IPS-NIHi11 (cell line): ENCODE measurements around the gene CCDC142.
"Not testable (repeated sequence)": the region's sequence is repeated elsewhere in the genome, so short reads cannot be mapped to it uniquely, and the experiment has no call there.

Experiments
- DNase-seq: peaks from one replicate; pipeline ENCODE4 v3.0.0; 2012; ENCODE audit warnings: mixed read lengths, low spot score

The CCDC142 gene

GRCh38 chr2:74442483-74443297, 40.1 kb downstream of the CCDC142 start:
- not testable (repeated sequence) for DNase-seq

DNA sequence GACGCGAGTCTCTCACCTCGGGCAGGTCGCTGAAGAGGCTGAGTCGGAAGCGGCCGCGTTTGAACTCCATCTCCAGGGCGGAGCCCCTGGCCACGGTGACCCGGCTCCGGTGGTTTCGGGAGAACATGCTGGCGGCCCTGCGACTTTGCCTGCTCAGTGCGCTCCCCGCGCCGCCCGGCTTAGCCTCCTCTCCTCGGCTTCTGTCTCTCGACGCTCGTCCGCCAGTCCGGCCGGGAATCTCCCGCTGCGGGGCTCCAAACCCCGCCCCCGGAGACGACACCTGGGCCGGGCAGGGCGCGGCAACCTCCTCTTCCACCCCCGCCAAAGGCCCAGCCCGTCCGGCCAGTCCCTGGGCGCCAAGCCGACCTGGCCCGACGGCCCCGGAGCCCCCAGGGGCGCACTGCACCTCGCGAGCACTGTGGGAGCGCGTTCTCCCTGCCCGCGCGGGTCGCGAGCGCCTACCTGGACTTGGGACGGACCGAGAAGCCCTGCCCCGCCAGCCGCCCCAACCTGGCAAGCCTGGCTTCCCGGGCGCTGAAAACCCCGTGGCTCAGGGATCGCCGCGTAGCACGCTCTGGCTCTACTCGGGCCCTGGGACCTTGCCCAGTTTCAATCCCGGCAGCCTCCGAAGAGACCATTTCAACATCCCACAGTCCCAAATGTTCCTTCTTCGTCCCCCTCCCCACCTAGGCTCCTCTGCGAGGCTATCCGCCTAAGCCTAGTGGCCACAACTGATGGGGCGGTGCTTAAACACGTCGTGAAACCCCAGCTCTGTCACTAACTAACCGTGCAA, 40.9 kb downstream of the CCDC142 start, which contains the start of gene RTKN:
TSS of gene RTKN (minus strand) at position 248 of the 793 bp plus-strand sequence. CDS start at position 127, 121 bp downstream.
- DNase-seq, result peak; percentile 86

GRCh38 chr2:74441170-74441689, 41.6 kb downstream of the CCDC142 start:
- DNase-seq, result no peak

GRCh38 chr2:74440378-74441169, 42.2 kb downstream of the CCDC142 start:
- DNase-seq, result peak; percentile 100

- no peak for DNase-seq
Observed at GRCh38 chr2:74439803-74440377, 42.9 kb downstream of the CCDC142 start.

- DNase-seq, result no peak
Observed at GRCh38 chr2:74439373-74439772, 43.4 kb downstream of the CCDC142 start.

DNA sequence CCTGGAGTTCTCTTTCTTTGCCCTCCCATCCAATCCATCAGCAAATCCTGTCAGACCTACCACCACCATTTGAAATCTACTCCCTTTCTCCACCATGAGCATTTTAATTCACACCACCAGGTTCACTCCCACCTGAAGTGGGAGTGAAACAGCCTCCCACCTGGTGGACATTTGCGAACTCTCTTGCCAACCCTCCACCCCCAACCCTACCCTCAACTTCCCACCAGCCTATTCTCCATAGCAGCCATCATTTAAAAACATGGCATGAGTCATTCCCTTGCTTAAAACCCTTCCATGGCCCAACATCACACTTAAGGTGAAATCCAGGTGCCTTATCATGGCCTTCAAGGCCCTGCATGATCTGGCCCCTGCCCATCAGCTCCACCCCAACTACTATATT, 44.5 kb downstream of the CCDC142 start:
- no peak for DNase-seq

- DNase-seq, result peak; percentile 41
Observed at GRCh38 chr2:74436848-74437695, 45.7 kb downstream of the CCDC142 start.

DNA sequence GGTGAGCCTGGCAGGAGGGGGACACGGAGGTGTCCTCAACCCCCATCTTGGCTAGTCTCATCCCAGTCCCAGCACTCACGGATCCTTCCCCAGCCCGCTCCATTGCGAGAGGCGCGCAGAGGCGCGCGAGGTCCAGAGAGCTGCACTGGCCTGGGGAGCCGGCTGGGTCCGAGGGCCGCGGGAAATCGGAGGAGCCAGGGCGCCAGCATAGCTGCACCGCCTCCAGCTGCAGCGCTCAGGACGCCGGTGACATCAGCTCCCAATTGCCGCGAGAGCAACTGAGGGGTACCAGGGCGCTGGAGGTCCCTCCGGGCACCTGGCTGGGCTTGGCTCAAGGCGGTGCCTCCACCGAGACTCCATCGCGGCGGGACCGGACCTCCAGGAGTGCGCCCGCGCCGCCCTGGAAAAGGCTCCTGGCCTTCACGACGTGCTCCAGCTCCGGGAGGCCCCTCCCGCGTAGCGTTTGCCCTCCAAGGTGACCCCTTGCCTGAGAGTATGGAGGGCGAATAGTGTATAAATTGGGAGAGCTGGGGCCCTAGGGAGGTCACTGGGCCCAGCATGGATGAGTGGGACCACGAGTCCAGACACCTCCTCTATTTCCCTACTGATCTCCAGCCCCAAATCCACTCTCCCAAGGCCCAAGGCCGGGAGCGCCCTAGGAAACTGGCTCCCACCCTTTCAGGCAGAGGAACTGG, 46.5 kb downstream of the CCDC142 start:
- no peak for DNase-seq

DNA sequence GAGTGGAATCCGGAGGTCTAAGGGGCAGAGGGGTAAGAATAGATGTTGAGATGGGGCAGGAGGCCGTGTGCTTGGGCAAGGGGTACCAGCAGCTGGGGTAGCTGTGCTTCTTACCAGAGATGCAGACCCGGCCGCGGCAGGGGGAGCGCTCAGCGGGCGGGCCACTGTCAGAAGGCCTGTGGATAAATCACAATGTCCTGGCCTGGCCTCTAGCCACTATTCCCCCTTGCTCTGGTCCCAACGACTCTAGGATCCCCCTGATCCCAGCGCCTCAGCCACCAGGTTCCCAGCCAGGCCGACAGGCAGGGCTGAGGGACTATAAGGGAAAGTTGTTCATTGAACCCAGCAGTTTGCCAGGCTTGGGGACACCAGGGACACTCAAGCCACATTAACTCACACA, 52.3 kb downstream of the CCDC142 start:
- no peak for DNase-seq

DNA sequence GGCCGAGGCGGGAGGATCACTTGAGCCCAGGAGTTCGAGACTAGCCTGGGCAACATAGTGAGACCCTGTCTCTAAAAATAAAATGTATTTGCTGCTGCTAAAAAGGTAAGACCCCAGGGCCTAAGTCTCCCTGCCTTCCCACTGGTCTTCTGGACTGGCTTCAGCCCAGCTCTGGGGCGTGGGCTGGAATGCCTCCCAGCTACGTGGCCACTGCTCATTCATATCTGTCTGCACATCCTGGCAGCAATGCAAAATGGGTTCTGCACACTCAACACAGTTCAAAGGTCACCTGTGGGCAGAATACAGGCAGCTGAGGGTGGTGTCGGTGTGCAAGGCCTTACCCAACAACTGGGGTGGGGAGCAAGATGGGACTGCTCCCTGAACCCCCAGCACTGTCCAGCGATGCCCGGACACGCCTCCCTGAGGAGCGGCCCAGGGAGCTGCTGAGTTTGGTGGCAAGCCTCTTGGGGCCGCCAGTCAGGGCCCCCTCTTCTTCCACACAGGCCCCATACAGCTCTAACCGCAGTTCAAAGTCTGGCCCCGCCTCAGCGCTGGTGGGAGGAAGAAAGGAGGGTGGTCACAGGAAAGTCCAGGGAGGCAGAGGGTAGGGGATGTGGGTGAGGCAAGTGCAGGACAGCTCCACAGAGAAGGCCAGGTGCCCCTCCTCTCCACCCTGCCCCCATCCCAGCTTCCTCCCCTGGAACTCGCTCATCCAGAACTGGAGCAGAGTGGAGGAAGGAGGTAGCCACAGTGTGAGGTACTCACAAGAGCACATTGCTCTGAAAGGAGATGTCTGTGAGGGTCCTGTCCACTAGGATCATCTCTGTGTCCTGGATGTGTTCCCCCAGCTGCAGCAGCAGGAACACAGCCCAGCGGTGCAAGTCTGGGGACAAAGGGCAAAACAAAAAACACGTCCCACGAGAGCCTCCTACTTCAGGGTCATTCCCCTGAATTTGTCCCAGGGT, 53.0 kb downstream of the CCDC142 start:
- no peak for DNase-seq

- DNase-seq, result no peak
Observed at GRCh38 chr2:74428675-74429074, 54.1 kb downstream of the CCDC142 start.

DNA sequence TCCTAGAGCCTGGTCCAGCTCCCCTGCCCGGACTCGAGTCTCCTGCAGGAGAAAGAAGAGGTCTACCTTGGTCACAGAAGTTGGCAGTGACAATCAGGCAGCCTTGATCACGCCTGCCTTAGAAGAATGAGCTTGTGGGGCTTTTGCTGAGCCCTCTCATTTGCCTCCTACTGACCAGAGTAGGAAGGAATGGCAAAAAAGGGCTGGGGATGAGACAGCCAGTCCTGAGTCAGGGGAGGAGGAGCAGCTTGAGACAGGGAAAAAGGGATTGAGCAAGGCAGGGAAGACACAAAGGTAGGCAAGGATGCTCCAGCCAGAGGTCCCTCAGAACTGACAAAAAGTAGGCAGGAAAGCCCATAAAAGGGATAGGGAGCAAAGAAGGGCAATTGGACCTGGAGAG, 55.2 kb downstream of the CCDC142 start:
- no peak for DNase-seq

- no peak for DNase-seq
Observed at GRCh38 chr2:74426181-74426758, 56.5 kb downstream of the CCDC142 start.

DNA sequence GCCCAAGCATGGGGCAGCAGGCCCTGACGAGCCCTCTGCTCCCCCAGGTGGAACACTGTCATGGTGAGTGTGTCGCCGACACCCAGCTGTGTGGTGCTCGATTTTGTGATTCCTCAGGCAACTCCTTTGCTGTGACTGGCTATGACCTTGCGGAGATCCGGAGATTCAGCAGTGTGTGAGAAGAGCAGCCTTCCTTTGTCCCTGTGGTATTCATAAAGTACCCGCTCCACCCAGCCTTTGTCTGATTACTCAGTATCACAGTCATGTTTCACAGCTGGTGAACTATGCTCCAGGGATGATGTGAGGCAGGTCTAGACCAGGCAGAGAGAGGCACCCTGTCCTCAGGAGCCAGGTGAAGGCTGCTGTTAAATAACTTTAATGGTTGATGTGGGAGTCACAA, 57.3 kb downstream of the CCDC142 start:
- no peak for DNase-seq

- no peak for DNase-seq
Observed at GRCh38 chr2:74424995-74425406, 57.8 kb downstream of the CCDC142 start.

DNA sequence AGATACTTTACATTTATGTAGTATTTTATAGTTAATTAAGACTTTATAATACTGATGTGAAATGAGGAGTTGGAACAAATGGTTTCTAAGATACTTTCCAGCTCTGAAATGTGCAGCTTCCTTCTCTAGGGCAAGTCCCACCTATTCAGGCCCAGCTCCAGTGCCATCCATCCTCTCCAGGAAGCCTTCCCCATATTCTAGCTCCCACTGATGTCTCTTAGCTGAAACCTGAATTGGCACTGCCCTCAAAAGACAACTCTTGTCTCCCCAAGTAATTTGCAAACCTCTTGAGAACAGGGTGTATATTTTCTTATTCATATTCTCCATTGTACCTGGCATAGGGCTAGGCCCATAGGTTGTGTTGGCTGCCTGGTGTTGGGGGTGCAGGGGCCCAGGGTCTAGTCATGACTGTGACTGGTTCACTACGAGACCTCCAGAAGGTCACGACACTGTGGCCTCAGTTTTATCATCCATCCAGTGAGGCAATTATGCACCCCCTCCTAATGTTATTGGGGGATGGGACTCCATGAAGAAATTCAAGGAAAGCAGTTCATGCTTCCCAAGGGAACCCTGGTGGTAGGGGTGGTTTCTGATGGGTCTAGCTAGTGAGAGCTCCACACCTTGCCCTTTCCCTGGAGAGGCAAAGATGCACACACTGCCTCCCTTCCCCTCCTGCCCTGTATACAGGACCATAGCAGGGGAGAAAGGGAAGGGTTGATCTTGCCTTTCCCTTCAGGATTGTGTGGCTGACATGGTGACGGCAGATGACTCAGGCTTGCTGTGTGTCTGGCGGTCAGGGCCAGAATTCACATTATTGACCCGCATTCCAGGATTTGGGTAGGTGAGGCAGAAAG, 58.4 kb downstream of the CCDC142 start:
- DNase-seq, result no peak
